Activated CD4-positive, CD25-positive, alpha-beta regulatory T cell (primary cell): Measurements from ENCODE around the gene KLHL18.
"Not testable (repeated sequence)": the region's sequence is repeated elsewhere in the genome, so short reads cannot be mapped to it uniquely, and the experiment has no call there.

Experiments used
- DNase-seq, 4 experiments: peaks; one replicate each; lab custom pipeline; 2025; lab: John Stamatoyannopoulos, UW

Gene KLHL18

DNA sequence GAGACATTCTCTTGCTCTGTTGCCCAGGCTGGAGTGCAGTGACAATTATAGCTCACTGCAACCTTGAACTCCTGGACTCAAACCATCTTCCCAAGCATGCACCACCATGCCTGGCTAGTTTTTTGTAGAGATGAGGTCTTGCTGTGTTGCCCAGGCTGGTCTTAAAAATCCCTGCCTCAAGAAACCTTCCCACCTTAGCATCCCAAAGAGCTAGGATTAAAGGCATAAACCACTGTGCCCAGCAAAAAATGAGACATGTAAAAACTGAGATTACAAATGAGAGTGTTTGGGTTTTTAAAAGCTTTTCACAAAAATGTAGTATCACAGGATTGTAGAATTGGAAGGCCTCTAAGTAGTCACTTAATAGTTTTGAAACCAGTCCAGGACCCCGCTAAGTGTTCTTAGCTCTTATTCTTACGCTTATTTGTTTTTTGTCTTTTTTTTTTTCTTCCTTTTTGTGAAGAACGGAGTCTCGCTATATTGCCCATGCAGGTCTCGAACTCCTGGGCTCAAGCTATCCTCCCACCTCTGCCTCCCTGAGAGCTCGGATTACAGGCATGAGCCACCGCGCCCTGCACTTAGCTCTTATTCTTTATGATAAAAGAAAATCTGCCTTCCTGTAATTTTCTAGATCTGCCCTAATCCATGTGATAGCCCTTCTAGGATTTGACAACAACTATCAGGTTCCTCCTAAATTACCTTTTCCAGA lies 31.5 kb downstream of the KLHL18 start:
- DNase-seq: no peak

DNA sequence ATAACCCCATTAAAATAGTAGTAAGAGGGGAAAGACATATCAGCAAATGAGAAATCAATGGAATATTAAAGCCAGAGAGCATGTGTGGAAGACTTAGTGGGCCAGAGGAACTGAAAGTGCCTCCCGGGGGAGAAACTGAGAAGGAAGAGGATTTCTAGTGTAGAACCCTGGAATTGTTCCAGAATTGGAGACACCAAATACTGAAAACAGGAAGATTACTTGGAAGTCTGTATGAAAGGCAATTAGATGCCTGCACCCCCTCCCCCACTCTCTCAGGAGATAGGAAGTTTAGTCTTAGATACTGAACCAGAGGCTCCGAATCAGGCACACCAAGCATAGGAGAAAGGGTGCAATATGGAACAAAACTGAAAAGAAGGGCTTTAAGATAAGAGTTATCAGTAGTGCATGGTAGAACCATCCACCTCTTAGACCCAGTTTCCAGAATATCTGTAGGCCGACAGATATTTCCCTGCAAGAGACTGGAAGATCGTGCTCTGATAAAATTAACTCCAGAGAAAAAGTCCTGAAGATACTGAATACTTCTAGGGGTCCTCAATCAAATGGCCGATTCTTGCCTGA lies 32.4 kb downstream of the KLHL18 start:
- no peak for DNase-seq

DNA sequence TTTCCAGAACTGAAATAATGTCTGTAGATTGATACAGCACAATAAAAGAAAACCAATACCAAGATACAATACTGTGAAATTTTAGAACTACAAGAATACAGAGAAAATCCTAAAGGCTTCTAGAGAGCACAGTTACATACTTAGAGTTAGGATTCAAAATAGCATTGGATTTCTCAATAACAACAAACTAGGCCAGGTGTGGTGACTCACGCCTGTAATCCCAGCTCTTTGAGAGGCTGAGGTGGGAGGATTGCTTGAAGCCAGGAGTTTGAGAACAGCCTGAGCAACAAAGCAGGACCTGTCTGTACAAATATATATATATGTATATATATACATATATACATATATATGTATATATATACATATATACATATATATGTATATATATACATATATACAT lies 33.4 kb downstream of the KLHL18 start:
- not testable (repeated sequence) for DNase-seq

DNA sequence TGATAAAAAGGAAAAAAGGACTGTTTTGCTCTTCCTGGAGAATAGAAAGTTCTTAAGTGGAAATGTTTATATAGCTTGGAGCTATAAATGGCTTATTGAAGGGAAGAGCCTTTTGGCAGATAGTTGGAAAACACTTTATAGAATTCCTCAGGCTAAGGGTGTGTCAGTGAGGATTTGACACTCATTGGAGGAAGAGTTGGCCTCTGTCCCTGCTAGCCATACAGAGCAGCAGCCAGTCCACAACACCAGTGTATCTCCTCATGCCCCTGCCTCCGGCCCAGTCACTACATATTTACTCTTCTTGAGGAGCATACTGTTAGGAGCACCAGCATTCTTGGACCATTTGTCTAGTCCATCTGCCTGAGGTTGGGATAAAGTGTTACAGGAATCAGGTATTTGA lies 36.2 kb downstream of the KLHL18 start:
- no peak for DNase-seq

DNA sequence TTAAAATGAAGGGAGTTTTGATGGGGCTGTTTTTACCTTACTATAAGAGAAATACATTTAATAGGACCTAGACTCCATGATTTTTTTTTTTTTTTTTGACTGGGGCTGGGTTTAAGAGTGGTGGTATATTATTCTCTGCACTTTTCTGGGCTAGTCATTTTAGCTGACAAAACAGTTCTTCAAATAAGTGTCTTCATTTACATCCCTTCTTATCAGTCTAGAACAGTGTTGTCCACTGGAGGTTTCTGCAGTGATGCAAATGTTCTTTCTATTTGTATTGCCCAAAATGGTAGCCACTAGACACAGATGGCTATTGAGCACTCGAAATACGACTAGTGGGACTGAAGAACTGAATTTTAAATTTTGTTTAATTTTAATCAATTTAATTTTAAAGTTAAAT lies 37.2 kb downstream of the KLHL18 start:
- DNase-seq: no peak

DNA sequence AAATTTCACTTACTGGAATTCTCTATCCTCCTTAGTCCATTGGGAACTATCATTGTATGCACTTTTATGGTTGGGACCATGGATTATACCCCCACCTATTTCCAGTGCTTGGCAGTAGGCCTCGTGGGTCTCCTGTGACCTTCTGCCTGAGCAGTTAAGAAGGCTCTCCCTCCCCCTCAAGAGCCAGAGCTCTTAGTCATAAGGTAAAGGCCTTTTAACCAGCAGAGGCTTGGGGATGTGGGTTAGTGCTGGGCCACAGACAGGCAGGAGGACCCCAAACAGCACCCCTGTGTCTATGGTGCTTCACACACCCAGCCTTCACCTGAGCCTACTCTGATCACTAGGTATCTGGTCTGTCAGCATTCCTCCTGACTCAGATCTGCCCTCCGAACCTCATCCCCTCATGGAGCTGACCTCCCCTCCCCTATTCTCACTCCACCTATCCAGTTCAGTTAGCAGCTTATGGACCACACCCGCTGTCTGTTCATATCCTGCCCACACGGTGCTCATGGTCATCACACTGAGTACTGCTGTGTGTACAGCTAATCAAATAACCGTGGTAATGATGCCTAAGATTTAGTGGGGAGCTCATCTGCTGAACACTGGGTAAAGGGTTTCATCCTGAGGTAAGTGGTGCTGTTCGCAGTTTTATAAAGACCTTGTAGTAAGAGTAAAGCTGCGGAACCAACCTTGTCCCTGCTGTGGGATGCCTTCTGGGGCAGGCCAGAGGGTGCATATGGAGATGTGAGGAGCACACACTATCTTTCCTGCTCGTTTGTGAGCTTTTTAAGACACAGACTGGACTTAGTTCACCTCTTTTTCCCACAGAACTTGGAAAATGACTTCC lies 40.9 kb downstream of the KLHL18 start:
- no peak for DNase-seq

DNA sequence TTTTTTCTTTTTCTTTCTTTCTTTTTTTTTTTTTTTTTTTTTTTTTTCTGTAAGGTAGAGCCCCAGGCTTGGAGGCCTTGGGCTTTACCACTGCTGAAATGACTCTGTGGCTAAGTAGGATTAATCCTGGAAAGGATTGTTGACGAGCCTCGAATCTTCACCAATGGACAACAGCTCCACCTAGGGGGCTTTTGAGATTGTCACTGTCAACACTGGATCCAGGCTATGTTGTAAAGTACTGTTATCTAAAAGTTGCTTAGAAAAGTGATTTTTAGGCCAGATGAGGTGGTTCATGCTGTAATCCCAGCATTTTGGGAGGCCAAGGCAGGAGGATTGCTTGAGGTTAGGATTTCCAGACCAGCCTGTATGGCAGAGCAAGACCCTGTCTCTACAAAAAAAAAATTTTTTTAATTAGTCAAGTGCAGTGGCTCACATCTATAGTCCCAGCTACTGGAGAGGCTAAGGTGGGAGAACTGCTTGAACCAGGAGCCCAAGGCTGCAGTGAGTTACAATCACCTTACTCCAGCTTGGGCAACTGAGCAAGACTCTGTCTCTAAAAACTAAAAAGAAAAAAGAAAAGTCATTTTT lies 41.6 kb downstream of the KLHL18 start:
- peak; percentile 5 to 15 (median 8) for DNase-seq

DNA sequence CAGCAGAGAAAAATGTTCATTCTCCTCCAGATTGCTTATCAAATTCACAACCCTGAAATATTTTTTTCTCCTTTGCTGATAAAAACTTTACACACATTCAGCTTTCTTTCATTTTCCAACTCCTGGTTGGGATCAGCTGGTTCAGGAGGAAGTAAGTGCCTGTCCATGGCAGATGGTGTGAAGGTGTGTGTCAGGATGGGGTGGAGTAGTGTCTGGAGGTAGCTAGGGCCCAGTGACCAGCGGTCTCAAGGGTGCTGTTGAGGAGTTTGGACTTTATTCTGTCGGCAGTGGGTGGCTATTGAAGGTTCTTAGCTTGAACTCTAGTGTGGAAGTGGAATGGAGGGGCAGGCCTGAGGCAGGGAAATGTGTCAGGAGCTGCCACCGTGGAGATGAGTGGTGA lies 51.2 kb downstream of the KLHL18 start:
- DNase-seq: no peak

DNA sequence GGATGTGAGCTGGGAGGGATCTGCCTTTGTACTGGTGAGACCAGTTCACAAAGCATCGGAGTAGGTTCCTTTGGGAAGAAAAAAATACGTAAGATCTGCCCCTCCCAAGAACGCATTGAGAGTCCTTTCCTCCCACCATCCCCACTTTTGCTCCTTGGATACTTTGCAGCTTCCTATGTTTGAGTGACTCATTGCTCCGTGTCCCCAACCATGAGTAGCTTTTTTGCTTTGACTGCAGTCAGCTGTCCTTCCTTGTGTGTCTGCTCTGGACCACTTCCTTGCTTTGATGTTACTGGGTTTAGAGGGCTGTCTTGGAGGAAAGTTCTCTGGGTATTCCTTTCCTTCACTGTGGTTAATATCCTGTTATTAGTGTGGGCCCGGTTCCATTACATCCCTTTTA lies 54.9 kb downstream of the KLHL18 start:
- DNase-seq: no peak

DNA sequence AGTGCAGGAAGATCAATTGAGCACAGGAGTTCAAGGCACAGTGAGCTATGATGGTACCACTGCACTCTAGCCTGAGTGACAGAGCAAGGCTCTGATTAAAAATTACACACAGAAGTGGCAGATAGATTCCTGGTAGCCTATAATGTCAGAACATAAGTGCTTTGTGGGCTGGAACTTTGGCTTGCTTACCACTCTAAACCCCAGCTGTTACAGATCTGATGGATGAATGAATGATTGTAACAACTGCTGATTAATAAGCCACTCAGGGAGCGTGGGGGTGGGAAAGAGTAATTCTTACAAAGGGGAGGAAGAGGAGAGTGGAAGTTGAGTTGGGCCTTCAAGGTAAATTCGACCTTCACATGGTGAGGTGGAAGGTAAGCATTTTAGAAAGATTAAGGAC lies 57.2 kb downstream of the KLHL18 start:
- DNase-seq: no peak

DNA sequence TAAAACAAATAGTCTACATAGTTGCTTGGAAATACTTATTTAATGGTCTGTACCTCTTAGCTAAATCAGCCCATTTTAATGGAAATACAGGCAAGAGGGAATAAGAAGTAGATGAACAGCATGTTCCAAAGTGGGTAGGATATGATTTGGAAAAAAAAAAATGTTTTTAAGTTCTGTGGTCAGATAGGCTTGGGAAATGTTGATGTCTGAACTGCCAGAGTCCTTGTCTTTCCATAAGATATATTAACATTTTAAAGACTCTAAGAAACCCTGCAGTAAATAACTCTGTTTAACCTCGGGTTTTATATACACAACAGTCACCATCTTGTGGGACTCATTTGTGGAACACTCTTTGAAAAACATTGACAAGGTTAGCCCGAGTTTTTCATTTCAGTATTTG lies 58.1 kb downstream of the KLHL18 start:
- no peak for DNase-seq

DNA sequence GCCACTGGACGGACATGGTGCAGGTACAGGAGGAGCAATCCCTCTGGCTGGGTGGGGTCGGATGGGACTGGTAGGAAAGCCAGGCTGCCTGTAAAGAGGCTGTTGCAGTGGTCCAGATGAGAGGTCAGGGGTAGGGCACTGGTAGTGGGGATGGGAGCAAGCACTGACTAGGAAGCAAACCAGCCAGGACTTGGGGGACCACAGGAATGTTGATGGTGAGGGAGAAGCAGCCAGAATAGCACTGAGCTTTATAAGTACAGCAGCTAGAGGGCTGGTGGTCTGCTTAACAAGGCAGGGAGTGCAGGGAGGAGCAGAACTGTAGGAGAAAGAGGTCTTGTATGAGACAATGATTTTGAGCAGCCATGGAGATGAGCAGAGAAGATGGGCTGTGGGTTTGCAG lies 59.4 kb downstream of the KLHL18 start:
- DNase-seq: no peak

DNA sequence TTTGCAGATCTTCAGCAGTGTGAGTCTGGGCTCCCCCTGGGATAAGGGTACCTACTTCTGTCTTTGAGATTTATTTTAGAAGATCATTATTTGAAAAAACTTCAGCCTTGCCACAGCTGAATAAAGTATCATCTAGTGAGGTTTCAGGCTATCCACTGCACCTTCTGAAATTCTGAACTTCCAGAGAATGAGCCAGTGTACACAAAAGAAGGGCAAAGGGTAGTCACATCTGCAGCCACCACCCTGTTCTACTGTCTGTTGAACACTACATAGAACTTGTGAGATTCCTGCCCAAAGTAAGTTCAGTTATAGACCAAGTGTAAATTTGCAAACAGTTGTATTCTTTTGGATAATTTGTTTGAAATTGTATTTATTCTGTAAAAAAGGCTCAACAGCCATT lies 60.1 kb downstream of the KLHL18 start:
- no peak for DNase-seq

DNA sequence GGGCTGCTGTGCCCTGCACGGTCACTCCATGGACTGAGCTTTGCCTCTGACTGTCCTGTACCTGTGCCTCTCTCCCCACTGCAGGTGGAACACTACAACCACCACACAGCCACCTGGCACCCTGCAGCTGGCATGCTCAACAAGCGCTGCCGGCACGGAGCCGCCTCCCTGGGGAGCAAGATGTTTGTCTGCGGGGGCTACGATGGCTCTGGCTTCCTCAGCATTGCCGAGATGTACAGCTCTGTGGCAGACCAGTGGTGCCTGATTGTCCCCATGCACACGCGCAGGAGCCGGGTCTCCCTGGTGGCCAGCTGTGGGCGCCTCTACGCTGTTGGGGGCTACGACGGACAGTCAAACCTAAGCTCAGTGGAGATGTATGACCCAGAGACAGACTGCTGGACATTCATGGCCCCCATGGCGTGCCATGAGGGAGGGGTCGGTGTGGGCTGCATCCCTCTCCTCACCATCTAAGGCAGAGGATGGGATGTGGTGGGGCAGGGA lies 60.8 kb downstream of the KLHL18 start:
- no peak for DNase-seq

DNA sequence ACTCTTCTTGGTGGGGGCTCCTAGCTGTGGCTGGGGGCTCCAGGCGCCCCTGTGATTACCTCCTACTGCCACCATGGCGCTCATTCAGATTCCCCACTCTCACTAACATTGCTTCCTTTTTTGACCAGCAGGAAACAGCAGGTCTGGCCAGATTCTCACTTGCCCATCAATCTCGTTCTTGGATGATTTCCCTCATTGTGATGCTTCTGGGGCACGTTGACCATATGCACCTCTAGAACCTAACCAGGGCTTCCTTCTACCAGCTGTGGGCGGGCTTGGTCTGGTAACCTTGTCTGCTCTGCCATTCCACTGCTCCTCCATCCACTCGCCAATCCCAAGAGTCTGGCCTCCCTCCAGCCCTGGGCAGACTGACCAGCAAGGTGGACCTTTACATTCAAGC lies 62.2 kb downstream of the KLHL18 start:
- DNase-seq: no peak

DNA sequence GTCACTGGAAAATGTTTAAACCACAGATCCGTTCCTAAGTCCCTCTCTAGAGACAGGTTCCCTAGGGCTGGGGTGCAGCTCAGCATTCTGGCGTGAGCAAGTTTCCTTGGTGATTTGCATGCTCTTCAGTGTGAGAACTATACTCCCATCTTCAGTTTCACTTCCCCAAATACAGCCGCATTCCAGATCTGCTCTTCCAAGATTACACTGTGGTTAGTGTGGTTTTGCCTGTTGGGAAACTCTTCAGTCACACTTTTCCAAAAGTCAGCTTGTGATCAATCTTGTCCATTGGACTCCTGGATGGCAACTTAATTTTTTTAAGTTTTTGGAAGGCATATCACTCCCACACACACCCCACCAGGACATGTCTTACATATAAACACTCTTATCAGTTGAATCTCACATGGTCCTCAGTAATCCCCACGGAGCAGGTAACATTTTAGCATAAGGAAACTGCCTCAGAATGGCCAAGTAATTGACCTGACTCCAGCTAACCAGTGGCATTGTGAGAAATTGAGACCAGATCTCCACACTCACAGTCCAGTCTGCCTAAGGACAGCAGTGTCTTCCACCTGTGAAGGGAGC lies 64.6 kb downstream of the KLHL18 start:
- DNase-seq: no peak

DNA sequence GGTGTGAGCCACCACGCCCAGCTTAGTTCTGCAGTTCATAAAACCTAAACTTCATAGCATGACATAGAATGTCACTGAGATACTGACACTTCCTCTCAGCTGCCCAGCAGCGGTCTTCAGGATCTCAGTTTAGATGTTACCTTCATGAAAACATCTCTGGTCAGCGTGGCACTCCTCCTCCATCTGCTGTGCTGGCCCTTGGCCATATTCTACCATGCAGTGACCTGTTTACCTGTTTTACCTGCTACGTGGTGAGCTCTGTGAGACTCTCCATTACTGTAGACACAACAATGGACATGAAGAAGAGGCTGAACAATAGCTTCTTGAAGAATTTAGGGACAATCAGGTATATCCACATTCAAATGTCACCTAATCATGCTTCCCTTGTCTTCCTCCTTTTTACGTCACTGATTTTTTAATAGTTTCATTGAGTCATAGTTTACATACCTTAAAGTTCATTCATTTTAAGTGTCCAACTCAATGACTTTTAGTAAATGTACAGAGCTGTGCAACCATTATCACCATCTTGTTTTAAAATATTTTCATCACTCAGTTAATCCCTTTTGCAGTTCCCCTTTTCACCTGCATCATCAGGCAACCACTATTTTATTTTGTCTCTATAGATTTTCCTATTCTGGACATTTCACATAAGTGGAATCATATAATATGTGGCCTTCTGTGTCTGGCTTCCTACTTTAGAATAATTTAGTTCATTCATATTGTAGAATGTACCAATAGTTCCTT lies 65.8 kb downstream of the KLHL18 start:
- DNase-seq: no peak

DNA sequence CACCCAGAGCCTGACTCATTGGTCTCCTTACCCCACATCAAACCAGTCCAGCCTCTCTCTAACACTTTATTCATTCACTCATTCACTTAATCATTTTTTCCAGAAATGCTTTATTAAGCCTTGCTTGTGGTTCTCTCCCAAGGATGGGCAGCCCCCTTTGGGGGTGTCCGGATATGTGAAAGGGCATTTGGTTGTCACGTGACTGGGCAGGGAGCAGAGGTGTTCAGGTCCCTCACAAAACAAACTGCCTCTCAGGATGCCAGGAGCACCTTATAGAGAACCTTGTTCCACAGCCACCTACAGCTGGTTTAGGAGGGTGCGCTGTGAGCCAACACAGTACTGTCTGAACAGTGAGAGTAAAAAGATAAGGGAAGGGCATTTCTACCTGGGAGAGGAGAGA lies 72.3 kb downstream of the KLHL18 start:
- no peak for DNase-seq

DNA sequence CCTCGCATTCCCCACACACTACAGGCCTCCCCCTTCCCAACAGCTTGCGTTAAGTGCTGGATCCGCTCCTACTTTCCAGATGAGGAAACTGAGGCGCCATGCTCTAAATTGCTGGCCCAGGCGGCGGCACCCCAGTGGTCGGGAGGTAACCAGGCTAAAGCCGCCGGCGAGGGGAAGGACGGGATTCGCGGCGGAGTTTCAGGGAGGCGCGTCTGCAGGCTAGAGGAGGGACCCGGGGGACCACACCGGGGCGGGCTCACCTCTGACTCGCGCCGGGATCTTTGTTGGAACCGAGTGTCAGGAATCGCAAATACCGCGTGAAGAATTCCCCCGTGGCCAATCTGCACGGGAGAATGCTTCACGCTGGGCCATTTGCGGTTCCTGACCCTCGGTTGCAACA lies 73.5 kb downstream of the KLHL18 start:
- no peak for DNase-seq

DNA sequence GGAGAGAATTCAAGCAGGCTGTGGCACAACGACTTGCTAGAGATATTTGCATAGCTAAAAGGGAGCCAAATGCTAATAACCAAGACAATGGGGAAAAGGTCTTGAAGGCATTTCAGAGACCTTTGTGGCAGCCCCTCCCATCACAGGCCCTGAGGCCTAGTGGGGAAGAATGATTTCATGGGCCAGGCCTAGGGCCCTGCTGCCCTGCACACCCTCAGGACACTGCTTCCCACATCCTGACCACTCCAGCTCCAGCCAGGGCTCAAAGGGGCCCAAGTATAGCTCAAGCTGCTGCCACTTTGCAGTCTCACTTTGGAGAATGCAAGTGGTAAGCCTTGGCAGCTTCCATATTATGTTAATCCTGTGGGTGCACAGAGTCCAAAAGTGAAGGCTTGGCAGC lies 76.6 kb downstream of the KLHL18 start:
- DNase-seq: no peak

DNA sequence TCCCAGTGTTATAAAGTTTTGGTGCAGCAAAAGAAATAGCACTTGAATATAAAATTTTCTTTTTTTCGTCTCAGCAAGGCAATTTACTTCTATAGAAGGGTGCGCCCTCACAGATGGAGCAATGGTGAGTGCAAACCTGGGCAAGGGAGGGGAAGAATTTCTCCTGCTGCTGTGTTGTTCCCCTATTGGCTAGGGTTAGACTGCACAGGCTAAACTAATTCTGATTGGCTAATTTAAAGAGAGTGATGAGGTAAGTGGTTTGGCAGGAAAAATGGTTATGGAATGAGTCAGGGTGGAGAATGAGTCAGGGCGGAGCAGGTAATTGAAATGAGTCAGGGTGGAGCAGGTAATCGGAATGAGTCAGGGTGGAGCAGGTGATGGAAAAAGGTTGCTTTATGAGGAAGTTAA lies 77.4 kb downstream of the KLHL18 start:
- not testable (repeated sequence) for DNase-seq

DNA sequence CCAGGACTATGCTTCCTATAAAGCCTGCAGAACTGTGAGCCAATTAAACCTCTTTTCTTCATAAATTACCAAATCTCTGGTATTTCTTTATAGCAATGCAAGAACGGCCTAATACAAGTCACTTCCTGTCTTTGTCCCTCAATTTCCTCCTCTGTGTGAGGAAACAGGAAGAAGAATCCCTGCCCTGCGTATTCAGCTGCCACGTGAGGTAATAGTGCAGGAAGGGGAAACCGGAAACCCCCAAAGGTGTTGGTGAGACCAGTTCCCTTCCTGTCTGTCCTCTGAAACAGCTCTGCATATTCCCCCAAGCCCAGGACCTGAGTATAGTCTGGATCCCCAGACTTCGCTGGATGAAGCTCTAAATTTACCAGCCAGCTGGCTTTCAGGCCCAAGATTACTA lies 80.0 kb downstream of the KLHL18 start:
- DNase-seq: no peak
